Left lobe of liver (tissue), 2 donors: ENCODE measurements around the gene ZBTB38. TPM values are rescaled to one million over a fixed set of nuclear protein-coding genes. Genes with fewer than 3 reads are reported as not detected.

Experiments
- ATAC-seq: fragments of 200-7000 bp; cut with Tn5 transposase; one replicate; pipeline ENCODE4 v1.9.1; 2020; ENCODE audit warnings: mild to moderate bottlenecking, moderate library complexity
- DNase-seq: peaks from one replicate; pipeline ENCODE4 v3.0.0-alpha.2; 2020; ENCODE audit warnings: low spot score
- total RNA-seq: library from RNA; stranded (reverse); gene quantifications from one replicate; pipeline ENCODE4 v1.2.1, GENCODE V29; 2021
- donor health status: DM: no; HTN: no; CAD: no; lungs with moderate emphysema.
- donor health status: DM: no; HTN: yes; CAD: no.

ZBTB38 gene
- total RNA-seq: 26.6 TPM

- ATAC-seq: peak; percentile 77
- peak; percentile 73 for DNase-seq
Observed at GRCh38 chr3:141368062-141368924, at the start of gene ZBTB38. Gene ZBTB38, plus strand, starts transcription at chr3:141368504. Its CDS starts 73,885 bp downstream, at chr3:141442389.

- no peak for DNase-seq
- ATAC-seq: no peak
Observed at GRCh38 chr3:141320399-141321108, 47.8 kb upstream of the ZBTB38 start.

GRCh38 chr3:141321109-141321497 lies 47.2 kb upstream of the ZBTB38 start:
- ATAC-seq (no peak), DNase-seq (no peak)

- DNase-seq (no peak), ATAC-seq (peak; percentile 84)
Observed at GRCh38 chr3:141323936-141324704, 44.2 kb upstream of the ZBTB38 start.

- peak; percentile 6 for ATAC-seq
- no peak for DNase-seq
Observed at GRCh38 chr3:141326123-141326522, 42.2 kb upstream of the ZBTB38 start.

- DNase-seq: no peak
- ATAC-seq: no peak
Observed at GRCh38 chr3:141326626-141327025, 41.7 kb upstream of the ZBTB38 start.

- ATAC-seq (no peak), DNase-seq (no peak)
Observed at GRCh38 chr3:141328286-141329166, 39.8 kb upstream of the ZBTB38 start.

GRCh38 chr3:141330235-141330634 lies 38.1 kb upstream of the ZBTB38 start:
- DNase-seq (no peak), ATAC-seq (no peak)

GRCh38 chr3:141330718-141331376 lies 37.5 kb upstream of the ZBTB38 start:
- DNase-seq (no peak), ATAC-seq (no peak)

- DNase-seq: no peak
- no peak for ATAC-seq
Observed at GRCh38 chr3:141331377-141332318, 36.7 kb upstream of the ZBTB38 start.

GRCh38 chr3:141332416-141332815 lies 35.9 kb upstream of the ZBTB38 start:
- ATAC-seq: no peak

GRCh38 chr3:141333836-141334626 lies 34.3 kb upstream of the ZBTB38 start:
- no peak for DNase-seq
- ATAC-seq: no peak

More at GRCh38 chr3:141332416-141332815, 35.9 kb upstream of the ZBTB38 start:
- DNase-seq: no peak

- ATAC-seq: no peak
- DNase-seq: no peak
Observed at GRCh38 chr3:141334627-141335250, 33.6 kb upstream of the ZBTB38 start.

GRCh38 chr3:141335531-141336061 lies 32.7 kb upstream of the ZBTB38 start:
- no peak for ATAC-seq
- DNase-seq: no peak

GRCh38 chr3:141336672-141337522 lies 31.4 kb upstream of the ZBTB38 start:
- ATAC-seq: no peak
- DNase-seq: no peak

GRCh38 chr3:141337523-141337854 lies 30.8 kb upstream of the ZBTB38 start:
- ATAC-seq: no peak
- no peak for DNase-seq
